HT1080 (cell line): ENCODE measurements around the gene AMHR2. TPM values are rescaled to one million over a fixed set of nuclear protein-coding genes. Genes with fewer than 3 reads are reported as not detected.

Experiments
- DNase-seq: peaks from one replicate; pipeline ENCODE4 v3.0.0-alpha.2; 2015; ENCODE audit warnings: low read depth
- total RNA-seq: library from RNA; depleted of rRNA; stranded (reverse); fragments of >200 nt; shearing (Covaris generic); gene quantifications from 2 replicates; pipeline ENCODE4 v1.2.3, GENCODE V29; 2014; rRNA removed

Gene AMHR2
- total RNA-seq, 1 experiment from 2014 or later: not detected

DNA sequence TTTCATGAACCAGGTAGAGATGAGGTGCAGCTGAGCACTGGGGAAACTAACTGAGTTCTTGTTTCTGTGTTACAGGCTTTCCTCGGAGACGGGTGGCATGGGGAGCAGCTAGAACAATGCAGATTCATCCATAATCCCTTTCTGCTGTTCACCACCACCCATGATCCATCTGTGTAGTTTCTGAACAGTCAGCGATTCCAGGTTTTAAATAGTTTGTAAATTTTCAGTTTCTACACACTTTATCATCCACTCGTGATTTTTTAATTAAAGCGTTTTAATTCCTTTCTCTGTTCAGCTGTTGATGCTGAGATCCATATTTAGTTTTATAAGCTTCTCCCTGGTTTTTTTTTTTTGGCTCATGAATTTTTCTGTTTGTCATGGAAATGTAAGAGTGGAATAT lies 55.7 kb downstream of the AMHR2 start:
- DNase-seq: no peak

DNA sequence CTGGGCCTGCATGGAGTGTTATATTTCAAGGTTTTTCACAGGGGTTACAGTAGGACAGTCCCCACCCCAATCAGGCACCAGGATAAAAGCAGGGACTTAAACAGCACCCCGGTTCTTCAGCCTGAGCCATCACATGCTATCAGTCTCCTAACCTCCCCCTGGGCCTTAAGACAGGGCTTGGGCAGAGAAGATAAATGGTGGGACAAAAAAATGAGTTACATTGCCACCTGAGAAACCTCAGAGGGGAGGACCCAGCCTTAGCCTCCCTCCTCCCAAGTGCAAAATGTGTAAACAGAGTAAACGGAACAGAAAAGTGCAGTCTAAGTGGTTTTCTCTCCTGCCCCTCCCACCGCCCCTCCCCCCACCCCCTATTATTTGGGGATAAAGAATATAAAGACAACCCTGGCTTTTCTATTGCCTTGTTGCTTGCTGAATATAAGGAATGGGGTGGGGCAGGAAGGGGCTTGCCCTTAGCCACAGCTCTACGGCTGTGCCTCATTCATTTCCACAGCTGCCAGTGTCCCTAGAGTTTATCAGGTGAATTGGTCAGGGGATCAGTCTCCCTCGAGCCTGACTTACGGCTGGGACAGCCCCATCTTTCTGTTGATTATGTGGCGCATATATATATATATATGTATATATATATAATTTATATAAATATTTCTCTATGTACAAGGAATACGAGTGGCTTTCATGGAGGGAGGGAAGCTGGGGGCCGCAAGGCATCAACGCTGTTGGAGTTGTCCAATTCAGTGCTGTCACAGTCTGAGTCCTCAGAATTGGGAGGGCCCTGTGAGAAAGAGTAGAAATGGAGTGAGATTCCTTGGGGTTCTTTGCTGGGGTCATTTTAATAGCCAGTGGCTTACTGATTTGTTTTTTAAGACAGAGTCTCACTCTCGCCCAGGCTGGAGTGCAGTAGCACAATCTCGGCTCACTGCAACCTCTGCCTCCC lies 57.1 kb downstream of the AMHR2 start:
- DNase-seq: no peak

Other genes with a start within 250 kb of the AMHR2 start
- gene ZNF740, start 243.1 kb upstream of the AMHR2 start, total RNA-seq: 15.9 and 19.0 TPM in 2 replicates
- 3.1 and 3.7 TPM in 2 replicates for gene CSAD, start 242.9 kb upstream of the AMHR2 start, total RNA-seq
- gene ITGB7, start 216.6 kb upstream of the AMHR2 start, total RNA-seq: not detected in 2 replicates
- 10.8 and 17.4 TPM in 2 replicates for gene RARG, start 191.6 kb upstream of the AMHR2 start, total RNA-seq
- 16.8 and 20.0 TPM in 2 replicates for gene ESPL1, start 155.6 kb upstream of the AMHR2 start, total RNA-seq
- gene PFDN5, start 128.3 kb upstream of the AMHR2 start, total RNA-seq: 309 and 490 TPM in 2 replicates
- gene MYG1, start 124.2 kb upstream of the AMHR2 start, total RNA-seq: 108 and 119 TPM in 2 replicates
- 117 and 134 TPM in 2 replicates for gene AAAS, start 102.2 kb upstream of the AMHR2 start, total RNA-seq
- 0.10 TPM in 1 of 2 replicates, not detected in the other for gene SP7, start 87.5 kb upstream of the AMHR2 start, total RNA-seq
- 25.7 and 36.9 TPM in 2 replicates for gene SP1, start 43.7 kb upstream of the AMHR2 start, total RNA-seq
- 70.7 and 100 TPM in 2 replicates for gene PRR13, start 17.9 kb downstream of the AMHR2 start, total RNA-seq
- 166 and 243 TPM in 2 replicates for gene PCBP2, start 28.2 kb downstream of the AMHR2 start, total RNA-seq
- gene MAP3K12, start 75.6 kb downstream of the AMHR2 start, total RNA-seq: 12.3 and 18.9 TPM in 2 replicates
- gene TARBP2, start 77.4 kb downstream of the AMHR2 start, total RNA-seq: 88.1 and 98.4 TPM in 2 replicates
- gene NPFF, start 83.6 kb downstream of the AMHR2 start, total RNA-seq: not detected in 2 replicates
- 3.7 and 8.5 TPM in 2 replicates for gene ATF7, start 202.5 kb downstream of the AMHR2 start, total RNA-seq